Body of pancreas (tissue), 4 donors: Measurements from ENCODE around the gene NUPR1. TPM values are rescaled to one million over a fixed set of nuclear protein-coding genes. Genes with fewer than 3 reads are reported as not detected.
"Not testable (repeated sequence)": the region's sequence is repeated elsewhere in the genome, so short reads cannot be mapped to it uniquely, and the experiment has no call there.

Experiments
- ATAC-seq: fragments of 150-250 bp; one replicate; pipeline ENCODE4 v1.9.1; 2016
- DNase-seq, 4 donors: peaks; one replicate each; pipeline ENCODE4 v3.0.0-alpha.2; 2019
- H3K27ac ChIP-seq, 4 donors: fragments of 200-600 bp; sonication (generic); 1 replicate in 3 of 4; 2 replicates in 1 of 4; pipeline versions ENCODE4 v1.5.1 to v1.6.1; 2016 to 2019; ENCODE audit warnings: mild to moderate bottlenecking in 1 of 4, mixed read lengths in 1 of 4, moderate library complexity in 1 of 4
- H3K27me3 ChIP-seq, 2 donors: fragments of 200-600 bp; sonication (generic); one replicate each; pipeline ENCODE4 v1.6.0; 2016; ENCODE audit warnings: mild to moderate bottlenecking in 1 of 2
- H3K36me3 ChIP-seq, 2 donors: fragments of 200-600 bp; sonication (generic); replicated peaks in 1 of 2; 2 replicates each; pipeline ENCODE4 v1.5.1; 2016; ENCODE audit warnings: low read depth in 2 of 2; ENCODE audit not compliant: insufficient read depth in 1 of 2
- H3K4me1 ChIP-seq: fragments of 200-600 bp; sonication (generic); one replicate; pipeline ENCODE4 v1.6.0; 2016
- H3K4me3 ChIP-seq, 2 donors: fragments of 200-600 bp; sonication (generic); 1 replicate in 1 of 2; 2 replicates in 1 of 2; pipeline ENCODE4 v1.5.1; 2016 to 2019
- H3K9me3 ChIP-seq, 3 donors: fragments of 200-600 bp; sonication (generic); 1 replicate in 2 of 3; 2 replicates in 1 of 3; pipeline ENCODE4 v1.5.1; 2016
- POLR2A ChIP-seq, 3 donors: fragments of 450-650 bp; IDR thresholded peaks; one replicate each; pipeline ENCODE4 v1.6.1; 2016; ENCODE audit warnings: antibody characterized with exemption in 3 of 3, mild to moderate bottlenecking in 2 of 3
- WGBS, 2 donors: methylation state at CpG; one replicate each; pipeline ENCODE4 v1.1.5; 2017; 5-methylcytosine and 5-hydroxymethylcytosine counted together
- intact Hi-C: fragments of 100-400 bp; cut with DNase I; formaldehyde crosslinking; loops from one replicate; pipeline ENCODE4 v1.15.1; 2023
- total RNA-seq, 2 donors: library from RNA; depleted of rRNA; stranded (reverse); fragments of >200 nt; gene quantifications; one replicate each; pipeline ENCODE4 v1.1.0, GENCODE V29; 2016
- TF ChIP-seq, protein P1 (sequence below), 7 experiments: fragments of 450-650 bp in 4 of 7; fragments of 200-600 bp in 3 of 7; sonication (generic) in 3 of 7; IDR thresholded peaks; one replicate each; pipeline ENCODE4 v1.5.1; 2016 to 2019; ENCODE audit warnings: antibody characterized with exemption in 7 of 7

The NUPR1 gene
- total RNA-seq, 2 donors from 2014 or later = 32.0 to 92.4 TPM

DNA sequence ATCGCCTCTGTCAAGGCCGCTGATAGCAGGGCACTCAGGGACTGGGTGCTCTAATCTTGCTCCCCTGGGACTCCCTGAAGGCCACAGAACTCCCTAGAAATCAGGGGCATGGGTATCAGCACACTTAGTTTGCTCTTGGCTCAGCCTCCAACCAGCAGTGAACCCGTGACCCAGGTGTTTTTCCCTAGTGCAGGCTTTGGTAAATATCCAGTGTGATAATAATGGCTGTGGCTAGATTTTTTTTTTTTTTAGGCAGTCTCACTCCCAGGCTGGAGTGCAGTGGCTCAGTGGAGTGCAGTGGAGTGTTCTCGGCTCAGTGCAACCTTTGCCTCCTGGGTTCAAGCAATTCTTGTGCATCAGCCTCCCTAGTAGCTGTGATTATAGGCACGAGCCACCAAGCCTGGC, 10.3 kb downstream of the NUPR1 start:
- DNase-seq (peak; percentile 79 to 92 (median 88)), ATAC-seq (peak; percentile 72)
- no peaks in the 10 kb centered on the region for H3K9me3 ChIP-seq
- peaks cover 89% of the 10 kb centered on the region for H3K4me1 ChIP-seq
- 25 to 30% methylated on average over 5 of the region's 5 CpGs for WGBS, 2 donors
- H3K4me3 ChIP-seq = no peak overlapping the region
- peak overlapping the region; percentile 63 to 86 (median 73) for H3K27ac ChIP-seq
- H3K27me3 ChIP-seq = no peaks in the 10 kb centered on the region
- no peak for TF ChIP-seq POLR2A (IDR thresholded peaks at IDR 0.05)
- TF ChIP-seq, protein P1, sequence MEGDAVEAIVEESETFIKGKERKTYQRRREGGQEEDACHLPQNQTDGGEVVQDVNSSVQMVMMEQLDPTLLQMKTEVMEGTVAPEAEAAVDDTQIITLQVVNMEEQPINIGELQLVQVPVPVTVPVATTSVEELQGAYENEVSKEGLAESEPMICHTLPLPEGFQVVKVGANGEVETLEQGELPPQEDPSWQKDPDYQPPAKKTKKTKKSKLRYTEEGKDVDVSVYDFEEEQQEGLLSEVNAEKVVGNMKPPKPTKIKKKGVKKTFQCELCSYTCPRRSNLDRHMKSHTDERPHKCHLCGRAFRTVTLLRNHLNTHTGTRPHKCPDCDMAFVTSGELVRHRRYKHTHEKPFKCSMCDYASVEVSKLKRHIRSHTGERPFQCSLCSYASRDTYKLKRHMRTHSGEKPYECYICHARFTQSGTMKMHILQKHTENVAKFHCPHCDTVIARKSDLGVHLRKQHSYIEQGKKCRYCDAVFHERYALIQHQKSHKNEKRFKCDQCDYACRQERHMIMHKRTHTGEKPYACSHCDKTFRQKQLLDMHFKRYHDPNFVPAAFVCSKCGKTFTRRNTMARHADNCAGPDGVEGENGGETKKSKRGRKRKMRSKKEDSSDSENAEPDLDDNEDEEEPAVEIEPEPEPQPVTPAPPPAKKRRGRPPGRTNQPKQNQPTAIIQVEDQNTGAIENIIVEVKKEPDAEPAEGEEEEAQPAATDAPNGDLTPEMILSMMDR (IDR thresholded peaks at IDR 0.05) = no peak
- no peaks in the 10 kb centered on the region for H3K36me3 ChIP-seq
- intact Hi-C loops = no loop called here

- TF ChIP-seq, protein P1 (IDR thresholded peaks at IDR 0.05) = no peak
- no peak for TF ChIP-seq POLR2A (IDR thresholded peaks at IDR 0.05)
- intact Hi-C loops = no loop called here
- 38 to 45% methylated on average over 5 of the region's 5 CpGs for WGBS, 2 donors
- no peaks in the 10 kb centered on the region for H3K9me3 ChIP-seq
- peak overlapping the region; percentile 63 to 86 (median 73) for H3K27ac ChIP-seq
- no peaks in the 10 kb centered on the region for H3K27me3 ChIP-seq
- no peak overlapping the region for H3K4me3 ChIP-seq
- ATAC-seq = no peak
- no peak for DNase-seq
- peaks cover 84% of the 10 kb centered on the region for H3K4me1 ChIP-seq
- no peaks in the 10 kb centered on the region for H3K36me3 ChIP-seq
These were observed 10.8 kb downstream of the NUPR1 start for GRCh38 chr16:28527985-28528384.

- H3K4me3 ChIP-seq, H3K27me3 ChIP-seq, ATAC-seq, H3K9me3 ChIP-seq, H3K36me3 ChIP-seq, DNase-seq, intact Hi-C loops: not testable (repeated sequence)
- WGBS, 2 donors = 77 to 87% methylated on average over 7 of the region's 7 CpGs
- Histone ChIP-seq H3K4me1 (peaks cover 77% of the 10 kb centered on the region), H3K27ac (peak overlapping the region; percentile 63 to 86 (median 73))
These were observed 11.5 kb downstream of the NUPR1 start for GRCh38 chr16:28527100-28527785.

DNA sequence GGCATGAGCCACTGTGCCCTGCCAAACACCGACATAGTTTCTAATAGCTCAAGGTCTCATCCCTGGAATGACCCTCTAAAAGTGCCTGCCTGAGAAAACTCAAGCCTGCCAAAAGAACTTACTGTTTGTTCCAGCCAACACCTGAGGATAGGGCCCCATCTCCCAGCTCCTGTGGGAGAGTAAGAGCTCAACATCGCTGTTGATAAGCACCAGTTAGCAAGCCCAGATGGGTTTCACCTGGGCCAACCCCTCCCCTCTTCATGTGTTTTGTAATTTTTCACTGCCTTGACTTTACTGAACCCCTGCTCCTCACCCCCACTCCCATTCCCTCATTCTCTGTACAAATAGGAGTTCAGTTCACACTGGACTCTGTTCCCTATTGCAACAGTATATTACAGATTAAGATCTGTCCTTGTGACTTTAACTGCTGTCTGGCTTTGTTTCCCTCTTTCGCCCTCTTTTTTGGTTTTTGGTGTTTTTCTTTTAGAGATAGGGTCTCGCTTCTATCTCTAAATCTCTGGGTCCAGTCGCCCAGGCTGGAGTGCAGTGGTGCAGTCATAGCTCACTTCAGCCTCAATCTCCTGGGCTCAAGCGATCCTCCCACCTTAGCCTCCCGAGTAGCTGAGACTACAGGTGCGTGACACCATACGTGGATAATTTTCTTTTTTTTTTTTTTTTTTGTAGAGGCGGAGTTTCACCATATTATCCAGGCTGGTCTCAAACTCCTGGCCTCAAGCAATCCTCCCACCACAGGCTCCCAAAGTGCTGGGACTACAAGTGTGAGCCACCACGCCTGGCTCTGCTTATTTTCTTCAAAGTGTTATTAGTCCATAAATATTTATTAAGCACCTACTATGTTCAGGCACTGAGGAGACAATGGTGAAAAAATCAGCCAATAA, 12.3 kb downstream of the NUPR1 start:
- intact Hi-C loops = no loop called here

More for the DNA sequence above, 12.3 kb downstream of the NUPR1 start:
- TF ChIP-seq POLR2A (IDR thresholded peaks at IDR 0.05) = no peak
- TF ChIP-seq, protein P1 (IDR thresholded peaks at IDR 0.05) = no peak
- ATAC-seq (peak; percentile 75), DNase-seq (peak; percentile 72 to 87 (median 80))
- Histone ChIP-seq H3K9me3 (no peaks in the 10 kb centered on the region), H3K36me3 (no peaks in the 10 kb centered on the region), H3K4me3 (no peak overlapping the region), H3K27me3 (no peaks in the 10 kb centered on the region), H3K27ac (peak overlapping the region; percentile 63 to 86 (median 73)), H3K4me1 (peaks cover 69% of the 10 kb centered on the region)
- WGBS, 2 donors = 44 to 49% methylated on average over 11 of the region's 11 CpGs
